ENCODE data around the gene TLX1.

TLX1 gene

DNA sequence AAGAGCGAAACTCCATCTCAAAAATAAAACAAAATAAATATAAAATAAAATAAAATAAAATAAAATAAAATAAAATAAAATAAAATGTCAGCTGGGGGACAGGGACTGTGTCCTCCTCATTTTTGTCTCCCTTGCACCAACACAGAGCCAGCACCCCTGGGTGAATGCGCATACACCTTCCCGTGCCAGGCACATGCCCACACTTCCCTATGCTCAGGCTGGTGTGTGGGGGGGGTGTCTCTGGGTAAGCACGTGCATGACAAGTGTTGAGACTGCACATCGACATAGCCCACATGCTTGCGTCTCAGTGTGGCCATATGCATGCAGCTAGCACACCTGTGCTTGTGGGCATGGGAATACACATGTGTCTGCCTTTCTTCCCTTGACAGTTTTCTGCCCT lies 24.7 kb upstream of the TLX1 start:
- H3K4me1 Mint-ChIP-seq = peaks cover 14% of the 10 kb centered on the region
- H3K9me3 Mint-ChIP-seq = no peaks in the 10 kb centered on the region
- H3K27me3 Mint-ChIP-seq (ENCODE audit: low read depth, poor library complexity) = peaks cover 90% of the 10 kb centered on the region
- no peak overlapping the region for H3K27ac Mint-ChIP-seq
- H3K36me3 Mint-ChIP-seq (ENCODE audit: low read depth) = no peaks in the 10 kb centered on the region
- H3K4me3 Mint-ChIP-seq = no peak overlapping the region
- no peak for TF ChIP-seq CTCF (IDR thresholded peaks at IDR 0.05)
- DNase-seq = no peak

DNA sequence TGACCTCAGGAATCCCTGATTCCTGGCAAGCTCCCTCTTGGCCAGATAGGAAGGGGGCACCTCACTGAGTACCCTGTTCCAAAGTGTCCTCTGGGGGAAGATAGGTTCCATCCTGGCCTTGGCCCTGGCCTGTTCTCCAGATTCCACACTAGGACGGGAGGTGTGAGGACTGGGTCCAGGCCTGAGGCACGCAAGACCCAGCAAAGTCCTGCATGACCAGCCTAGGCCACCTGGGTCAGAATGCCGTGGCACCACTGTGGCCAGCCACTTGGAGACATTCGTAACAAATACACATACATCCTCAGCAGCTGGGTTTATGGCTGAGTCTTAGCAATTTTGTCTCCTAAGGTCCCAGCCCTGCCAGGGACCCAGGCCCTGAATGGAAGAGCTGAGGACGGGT lies 23.3 kb upstream of the TLX1 start:
- H3K27ac Mint-ChIP-seq = no peak overlapping the region
- H3K4me1 Mint-ChIP-seq = peaks cover 19% of the 10 kb centered on the region
- H3K36me3 Mint-ChIP-seq (ENCODE audit: low read depth) = no peaks in the 10 kb centered on the region
- no peaks in the 10 kb centered on the region for H3K9me3 Mint-ChIP-seq
- H3K27me3 Mint-ChIP-seq (ENCODE audit: low read depth, poor library complexity) = peaks cover 88% of the 10 kb centered on the region
- no peak for TF ChIP-seq CTCF (IDR thresholded peaks at IDR 0.05)
- H3K4me3 Mint-ChIP-seq = no peak overlapping the region
- DNase-seq = no peak

GRCh38 chr10:101110856-101111523 lies 20.1 kb upstream of the TLX1 start:
- DNase-seq = no peak
- Mint-ChIP-seq H3K27ac (no peak overlapping the region), H3K4me3 (no peak overlapping the region), H3K36me3 (ENCODE audit: low read depth) (no peaks in the 10 kb centered on the region), H3K27me3 (ENCODE audit: low read depth, poor library complexity) (peaks cover 81% of the 10 kb centered on the region), H3K9me3 (no peaks in the 10 kb centered on the region), H3K4me1 (peaks cover 29% of the 10 kb centered on the region)
- no peak for TF ChIP-seq CTCF (IDR thresholded peaks at IDR 0.05)

DNA sequence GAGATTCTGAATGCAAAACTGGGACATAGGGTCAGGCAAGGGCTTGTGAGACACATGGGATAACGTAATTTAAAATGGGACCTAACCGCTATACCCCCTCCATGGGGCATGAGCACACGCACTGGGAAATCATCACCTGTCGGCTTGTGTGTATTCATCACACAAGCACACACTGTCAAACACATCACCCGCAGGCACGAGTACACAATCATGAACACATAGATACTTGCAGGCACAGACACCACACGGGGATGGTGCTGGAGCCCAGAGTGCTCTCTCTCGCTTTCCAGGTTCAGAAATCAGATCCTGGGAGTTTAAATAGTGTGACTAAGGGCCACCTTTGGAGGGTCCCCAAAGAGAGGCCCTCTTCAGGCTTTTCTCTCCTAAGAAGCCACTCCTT lies 19.6 kb upstream of the TLX1 start:
- no peak for DNase-seq
- Mint-ChIP-seq H3K27me3 (ENCODE audit: low read depth, poor library complexity) (peaks cover 83% of the 10 kb centered on the region), H3K9me3 (no peaks in the 10 kb centered on the region), H3K4me3 (no peak overlapping the region), H3K4me1 (peaks cover 29% of the 10 kb centered on the region), H3K36me3 (ENCODE audit: low read depth) (no peaks in the 10 kb centered on the region), H3K27ac (no peak overlapping the region)
- no peak for TF ChIP-seq CTCF (IDR thresholded peaks at IDR 0.05)

DNA sequence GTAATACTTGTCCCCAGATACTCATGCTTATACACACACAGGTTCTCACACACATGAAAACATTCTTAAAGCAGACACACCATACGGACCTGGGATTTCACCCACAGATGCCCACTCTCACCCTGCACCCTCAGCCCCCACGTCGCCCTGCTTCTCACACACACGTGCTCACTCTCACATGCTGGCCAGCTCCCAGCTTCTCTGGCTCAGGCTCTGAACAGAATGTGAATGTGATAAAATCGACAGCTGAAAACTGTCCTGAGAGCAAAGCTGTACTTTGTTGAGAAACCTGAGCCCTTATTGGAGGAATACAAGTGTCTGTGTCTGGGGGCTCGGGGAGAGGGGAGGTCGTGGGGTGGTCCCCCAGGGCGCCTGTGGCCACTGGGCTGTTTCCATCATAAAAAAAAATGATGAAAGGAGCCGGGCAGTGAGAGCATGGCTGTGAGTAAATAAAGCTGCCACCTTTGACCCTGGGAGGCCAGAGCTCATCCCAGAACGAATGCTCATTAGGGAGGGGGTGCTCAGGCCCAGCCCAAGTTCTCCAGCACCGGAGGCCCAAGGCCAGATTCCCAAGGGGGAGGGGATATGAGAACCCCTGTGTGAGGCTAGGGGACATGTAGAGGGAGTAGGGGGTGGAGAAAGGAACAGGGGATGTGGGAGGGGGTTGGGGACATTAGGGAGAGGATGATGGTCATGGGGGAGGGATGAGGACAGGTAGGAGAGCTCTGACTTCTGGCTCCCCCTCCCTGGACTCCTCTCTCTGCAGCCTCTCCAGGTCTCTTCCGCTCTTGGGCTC lies 18.1 kb upstream of the TLX1 start:
- Mint-ChIP-seq H3K36me3 (ENCODE audit: low read depth) (no peaks in the 10 kb centered on the region), H3K4me1 (peaks cover 21% of the 10 kb centered on the region), H3K27ac (no peak overlapping the region), H3K9me3 (peaks cover 4% of the 10 kb centered on the region), H3K27me3 (ENCODE audit: low read depth, poor library complexity) (peaks cover 86% of the 10 kb centered on the region), H3K4me3 (no peak overlapping the region)
- TF ChIP-seq CTCF (IDR thresholded peaks at IDR 0.05) = no peak
- DNase-seq = peak; percentile 52
